Left renal cortex interstitium (tissue), 4 donors: ENCODE data around the gene AP5Z1. TPM values are rescaled to one million over a fixed set of nuclear protein-coding genes. Genes with fewer than 3 reads are reported as not detected.
A peak's percentile ranks its signal among the peaks of the same experiment; 100 is the strongest.
"Not testable (repeated sequence)": the region's sequence is repeated elsewhere in the genome, so short reads cannot be mapped to it uniquely, and the experiment has no call there.

ENCODE experiments used
- DNase-seq, 4 donors: peaks; one replicate each; pipeline ENCODE4 v3.0.0-alpha.2; 2013; ENCODE audit warnings: low read depth in 4 of 4, low spot score in 2 of 4, missing footprints in 1 of 4
- polyA plus RNA-seq, 4 donors: library from polyadenylated mRNA; unstranded; fragments of 120-200 nt; gene quantifications; one replicate each; pipeline ENCODE4 v1.2.1, GENCODE V29; 2013; ENCODE audit not compliant: insufficient read length in 4 of 4

AP5Z1 gene
- polyA plus RNA-seq, 4 donors = 16.8 to 35.1 (median 27.5) TPM

DNA sequence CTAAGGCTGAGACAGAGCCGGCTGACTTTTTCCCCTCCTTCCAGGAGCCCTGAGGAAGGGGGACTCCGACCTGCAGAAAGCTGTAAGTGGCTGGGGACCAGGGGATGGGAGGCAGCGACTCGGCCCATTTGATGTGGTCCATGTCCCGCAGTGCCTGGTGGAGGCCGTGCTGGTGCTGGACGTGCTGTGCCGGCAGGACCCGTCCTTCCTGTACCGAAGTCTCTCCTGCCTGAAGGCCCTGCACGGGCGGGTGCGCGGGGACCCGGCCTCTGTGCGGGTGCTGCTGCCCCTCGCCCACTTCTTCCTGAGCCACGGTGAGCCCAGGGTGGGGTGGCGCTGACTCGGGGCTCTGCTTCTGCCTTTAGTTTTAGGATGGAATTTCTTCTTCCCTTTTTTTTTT, 9.9 kb downstream of the AP5Z1 start:
- DNase-seq = no peak

DNA sequence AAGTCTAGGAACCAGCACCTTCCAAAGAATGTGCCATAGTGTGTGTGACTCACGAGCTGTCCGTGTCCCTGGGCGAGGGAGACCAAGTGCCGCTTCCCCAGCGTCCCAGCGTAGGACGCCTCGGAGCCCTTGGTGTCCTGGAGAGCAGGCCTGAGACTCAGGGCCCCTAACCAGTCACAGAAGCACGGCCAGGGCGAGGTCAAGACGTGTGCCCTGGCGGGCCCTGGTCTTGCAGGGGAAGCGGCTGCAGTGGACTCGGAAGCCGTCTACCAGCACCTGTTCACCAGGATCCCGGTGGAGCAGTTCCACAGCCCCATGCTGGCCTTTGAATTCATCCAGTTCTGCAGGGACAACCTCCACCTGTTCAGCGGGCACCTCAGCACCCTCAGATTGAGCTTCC, 10.6 kb downstream of the AP5Z1 start:
- DNase-seq = no peak

DNA sequence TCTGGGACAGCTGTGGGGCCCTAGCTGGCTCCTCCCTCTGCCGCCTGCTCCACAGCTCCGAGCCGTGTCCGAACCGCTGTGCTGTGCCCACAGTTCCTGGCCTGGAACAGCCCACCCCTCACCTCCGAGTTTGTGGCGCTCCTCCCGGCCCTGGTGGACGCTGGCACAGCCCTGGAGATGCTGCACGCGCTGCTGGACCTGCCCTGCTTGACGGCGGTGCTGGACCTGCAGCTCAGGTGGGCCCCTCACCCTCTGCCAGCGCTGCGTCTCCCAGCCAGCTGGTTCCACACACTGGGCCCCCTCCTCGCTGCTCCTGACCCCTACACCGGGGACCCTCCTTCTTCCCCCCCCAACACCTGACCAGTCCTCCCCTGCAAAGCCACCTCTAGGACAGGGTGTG, 12.1 kb downstream of the AP5Z1 start:
- DNase-seq = no peak

DNA sequence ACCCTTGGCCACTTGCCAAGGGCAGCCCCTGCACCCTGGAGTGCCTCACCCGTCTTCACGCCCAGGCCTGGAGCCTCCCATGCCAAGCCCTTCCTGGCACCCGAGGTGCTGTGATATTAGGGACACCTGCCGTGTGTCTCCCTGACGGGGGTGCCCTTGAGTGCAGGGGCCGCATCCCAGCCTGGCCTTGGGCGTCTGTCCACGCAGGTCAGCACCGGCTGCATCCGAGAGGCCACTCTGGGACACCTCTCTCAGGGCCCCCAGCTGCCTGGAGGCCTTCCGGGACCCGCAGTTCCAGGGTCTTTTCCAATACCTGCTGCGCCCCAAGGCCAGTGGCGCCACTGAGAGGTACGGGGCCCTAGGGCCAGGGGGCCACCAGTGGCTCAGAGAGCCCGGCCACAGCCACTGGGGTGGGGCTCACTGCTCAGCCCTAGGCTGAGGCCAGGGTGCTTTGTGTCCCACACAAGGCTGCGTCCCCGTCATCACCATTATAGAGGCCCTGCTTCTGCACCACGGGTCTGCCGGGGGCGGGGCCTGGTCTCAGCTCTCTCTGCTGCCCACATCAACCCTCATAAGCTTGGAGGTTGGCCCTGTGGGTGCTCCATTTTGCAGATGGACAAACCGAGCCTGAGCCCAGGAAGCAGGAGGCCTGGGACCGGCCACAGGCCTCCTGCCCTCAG, 12.7 kb downstream of the AP5Z1 start:
- no peak for DNase-seq

DNA sequence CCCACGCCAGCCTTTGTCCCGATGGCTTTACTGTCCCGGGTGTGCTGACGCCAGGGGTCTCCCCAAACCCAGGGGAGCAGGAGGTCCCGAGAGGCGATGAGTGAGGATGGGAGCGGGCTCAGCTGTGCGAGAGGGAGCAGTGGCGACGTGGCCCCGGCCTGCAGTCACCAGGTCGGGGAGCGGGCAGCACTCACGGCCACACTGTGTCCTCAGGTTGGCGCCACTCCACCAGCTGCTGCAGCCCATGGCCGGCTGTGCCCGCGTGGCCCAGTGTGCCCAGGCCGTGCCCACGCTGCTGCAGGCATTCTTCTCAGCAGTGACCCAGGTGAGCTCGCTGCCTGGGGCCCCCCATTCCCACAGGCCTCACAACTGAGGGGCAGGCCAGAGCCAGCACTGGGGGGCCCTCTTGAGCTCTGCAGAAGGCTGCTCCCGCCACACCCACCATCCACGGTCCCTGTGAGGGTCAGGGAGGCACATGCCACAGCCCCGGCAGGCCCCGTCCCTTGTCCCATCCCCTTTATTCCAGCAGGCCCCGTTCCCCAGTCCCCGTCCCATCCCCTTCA, 13.3 kb downstream of the AP5Z1 start:
- DNase-seq = no peak

DNA sequence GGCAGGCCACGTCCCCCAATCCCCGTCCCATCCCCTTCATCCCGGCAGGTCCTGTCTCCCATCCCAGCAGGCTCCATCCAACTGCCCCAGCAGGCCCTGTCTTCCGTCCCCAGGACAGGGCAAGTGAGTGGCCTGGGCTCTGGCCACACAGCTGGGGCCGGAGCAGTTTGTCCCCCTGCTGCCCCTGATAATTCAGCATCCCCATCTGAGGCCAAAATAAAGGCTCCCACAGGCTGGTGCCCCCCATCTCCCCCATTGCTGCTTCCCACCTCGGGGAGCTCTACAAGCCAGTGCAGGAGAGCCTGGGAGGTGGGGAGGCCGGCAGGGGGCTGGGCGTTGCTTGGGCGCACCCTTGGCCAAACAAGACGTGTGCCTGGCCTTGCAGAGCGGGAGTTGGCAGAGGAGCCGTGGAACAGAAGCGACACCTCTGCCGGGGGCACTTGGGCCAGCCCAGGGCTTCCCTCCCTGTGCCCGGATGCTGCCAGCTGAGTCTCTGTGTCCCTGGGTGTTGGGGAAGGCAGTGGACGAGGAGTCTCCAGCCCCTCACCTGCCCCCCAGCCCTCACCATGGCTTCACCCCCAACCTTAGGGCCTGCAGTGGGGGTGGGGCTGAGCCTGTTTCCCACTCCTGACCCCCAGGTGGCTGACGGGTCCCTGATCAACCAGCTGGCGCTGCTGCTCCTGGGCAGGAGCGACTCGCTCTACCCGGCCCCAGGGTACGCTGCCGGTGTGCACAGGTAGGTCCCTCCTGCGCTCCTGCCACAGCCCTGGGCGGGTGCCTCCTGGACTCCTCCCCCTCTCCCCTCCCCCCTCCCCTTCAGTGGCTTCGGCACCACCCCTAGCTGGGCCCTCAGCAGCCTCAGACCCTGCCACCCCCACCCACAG, 14.0 kb downstream of the AP5Z1 start:
- DNase-seq = no peak

DNA sequence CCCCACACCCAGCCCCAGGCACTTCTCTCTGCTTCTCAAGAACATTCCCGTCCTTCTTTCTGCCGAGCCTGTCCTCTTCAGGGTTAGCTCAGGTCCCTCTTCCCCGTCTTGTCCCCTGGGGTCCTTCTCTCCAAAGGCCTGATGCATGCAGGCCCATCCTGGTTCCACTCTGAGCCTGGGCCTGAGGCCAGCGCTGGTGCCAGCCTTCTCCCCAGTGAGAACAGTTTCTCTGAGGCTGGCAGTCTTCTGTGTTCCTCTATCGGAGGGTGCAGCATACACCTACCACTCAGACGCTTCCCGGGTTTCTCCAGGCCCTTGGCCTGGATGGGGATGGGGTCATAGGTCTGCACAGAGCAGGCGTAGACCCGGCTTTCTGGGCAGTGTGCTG, 14.6 kb downstream of the AP5Z1 start:
- no peak for DNase-seq

DNA sequence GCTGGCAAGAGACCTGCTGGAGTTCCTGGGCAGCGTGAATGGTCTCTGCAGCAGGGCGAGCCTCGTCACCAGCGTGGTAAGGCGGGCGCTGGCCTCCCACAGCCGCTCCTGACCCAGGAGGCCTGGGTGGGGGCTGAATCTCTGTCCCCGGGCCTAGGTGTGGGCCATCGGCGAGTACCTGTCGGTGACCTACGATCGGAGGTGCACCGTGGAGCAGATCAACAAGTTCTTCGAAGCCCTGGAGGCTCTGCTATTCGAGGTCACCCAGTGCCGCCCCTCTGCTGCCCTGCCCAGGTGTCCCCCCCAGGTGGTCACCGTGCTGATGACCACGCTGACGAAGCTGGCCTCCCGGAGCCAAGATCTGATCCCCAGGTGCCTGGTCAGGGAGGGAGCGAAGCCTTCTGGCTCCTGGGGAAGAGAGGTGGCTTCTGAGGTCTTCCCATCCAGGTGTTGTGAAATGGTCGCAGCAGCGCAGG, 15.1 kb downstream of the AP5Z1 start:
- no peak for DNase-seq

DNA sequence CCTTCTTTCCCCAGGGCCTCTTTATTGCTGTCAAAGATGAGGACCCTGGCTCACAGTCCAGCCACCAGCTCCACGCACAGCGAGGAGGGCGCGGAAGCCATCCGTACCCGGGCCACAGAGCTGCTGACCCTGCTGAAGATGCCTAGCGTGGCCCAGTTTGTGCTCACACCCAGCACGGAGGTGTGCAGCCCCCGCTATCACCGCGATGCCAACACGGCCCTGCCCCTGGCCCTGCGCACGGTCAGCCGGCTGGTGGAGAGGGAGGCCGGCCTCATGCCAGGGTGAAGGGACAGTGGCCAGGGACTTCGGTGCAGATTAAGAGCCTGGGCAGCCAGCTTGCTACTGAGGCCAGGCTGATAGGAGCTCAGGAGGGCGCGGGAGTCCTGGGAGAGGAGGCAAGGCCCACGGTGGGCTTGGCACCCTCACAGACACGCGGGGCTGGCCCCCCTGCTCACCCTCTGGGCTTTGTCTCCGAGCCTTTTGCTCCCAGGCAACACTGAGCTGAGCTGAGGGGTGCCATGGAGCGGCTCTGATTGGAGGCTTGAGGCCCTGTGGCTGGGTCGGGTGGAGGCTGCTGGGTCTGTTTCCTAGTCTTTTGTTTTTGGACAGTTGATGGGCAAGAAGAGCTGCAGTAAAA, 15.8 kb downstream of the AP5Z1 start:
- no peak for DNase-seq

DNA sequence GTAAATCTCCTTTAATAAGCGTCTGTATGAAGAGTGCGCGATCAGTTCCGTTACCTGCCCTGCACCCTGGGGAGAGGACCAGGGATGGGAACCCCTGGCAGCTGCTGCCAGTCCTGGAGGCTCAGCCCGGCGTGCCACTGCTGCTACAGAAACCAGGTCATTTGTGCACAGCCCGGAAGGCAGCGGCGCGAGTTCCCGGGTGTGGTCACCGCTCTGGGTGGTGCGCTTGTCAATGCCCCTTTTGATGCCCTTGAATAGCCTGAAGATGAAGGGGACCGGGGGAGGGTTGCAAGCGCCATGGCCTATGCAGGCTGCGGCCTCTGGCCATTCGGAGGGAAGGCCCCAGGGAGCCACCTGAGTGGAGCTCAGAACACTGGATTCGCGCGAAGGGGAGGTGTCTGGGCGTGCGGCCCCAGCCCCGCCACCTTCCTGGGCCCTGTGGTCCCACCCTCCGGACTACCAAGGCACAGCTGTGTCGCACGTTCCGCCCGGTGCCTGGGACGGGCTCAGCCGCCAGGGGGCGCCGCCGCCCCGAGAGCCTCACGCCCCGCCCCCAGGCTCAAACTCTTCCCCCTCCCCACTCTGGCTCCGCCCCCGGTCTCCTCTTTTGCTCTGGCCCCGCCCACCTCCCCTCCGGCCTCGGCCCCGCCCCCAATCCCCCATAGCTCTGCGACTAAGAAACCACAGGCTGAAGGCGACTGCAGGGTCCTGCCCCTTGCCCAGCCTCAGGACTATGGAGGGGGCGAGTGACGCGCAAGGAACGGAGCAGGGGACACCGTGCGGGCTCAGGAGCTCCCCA, 16.5 kb downstream of the AP5Z1 start:
- DNase-seq = peak in 3 of 4 donors; percentile 41 to 65 (median 41)

DNA sequence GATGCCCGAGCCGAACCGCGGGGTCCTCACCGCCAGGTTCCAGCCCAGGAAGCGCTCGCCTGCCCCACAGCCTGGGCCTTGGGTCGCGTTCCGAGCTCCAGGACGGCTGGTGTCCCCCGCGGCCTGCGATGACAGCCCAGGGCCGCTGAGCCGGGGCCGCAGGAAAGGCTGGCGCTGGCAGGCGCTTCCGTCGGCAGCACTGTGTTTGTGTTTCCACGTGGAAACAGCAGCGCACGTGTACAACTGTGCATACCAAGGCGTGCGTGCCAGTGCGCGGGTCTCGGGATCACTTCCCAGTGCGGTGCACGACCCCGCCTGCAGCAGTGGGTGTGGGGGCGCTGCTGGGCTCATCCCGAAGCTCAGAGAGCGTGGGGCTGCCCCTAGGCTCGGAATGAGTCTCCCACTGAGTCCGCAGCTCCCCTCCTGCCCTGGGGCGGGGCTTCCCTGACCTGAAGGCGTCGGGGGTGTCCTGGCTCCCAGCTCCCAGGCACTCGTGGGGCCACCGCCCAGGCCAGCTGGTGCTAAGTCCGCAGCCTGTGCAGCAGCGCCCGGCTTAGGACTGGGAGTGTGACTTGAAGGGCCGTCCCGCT, 17.2 kb downstream of the AP5Z1 start:
- DNase-seq = no peak

DNA sequence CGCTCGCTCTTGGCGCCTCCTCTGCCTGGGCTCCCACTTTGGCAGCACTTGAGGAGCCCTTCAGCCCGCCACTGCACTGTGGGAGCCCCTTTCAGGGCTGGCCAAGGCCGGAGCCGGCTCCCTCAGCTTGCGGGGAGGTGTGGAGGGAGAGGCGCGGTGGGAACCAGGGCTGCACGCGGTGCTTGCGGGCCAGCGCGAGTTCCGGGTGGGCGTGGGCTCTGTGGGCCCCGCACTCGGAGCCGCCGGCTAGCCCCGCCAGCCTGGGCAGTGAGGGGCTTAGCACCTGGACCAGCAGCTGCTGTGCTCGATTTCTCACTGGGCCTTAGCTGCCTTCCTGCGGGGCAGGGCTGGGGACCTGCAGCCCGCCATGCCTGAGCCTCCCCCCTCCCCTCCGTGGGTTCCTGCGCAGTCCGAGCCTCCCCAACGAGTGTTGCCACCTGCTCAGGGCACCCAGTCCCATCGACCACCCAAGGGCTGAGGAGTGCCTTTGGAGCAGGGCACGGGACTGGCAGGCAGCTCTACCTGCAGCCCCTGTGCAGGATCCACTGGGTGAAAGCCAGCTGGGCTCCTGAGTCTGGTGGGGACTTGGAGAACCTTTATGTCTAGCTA, 18.1 kb downstream of the AP5Z1 start:
- not testable (repeated sequence) for DNase-seq

DNA sequence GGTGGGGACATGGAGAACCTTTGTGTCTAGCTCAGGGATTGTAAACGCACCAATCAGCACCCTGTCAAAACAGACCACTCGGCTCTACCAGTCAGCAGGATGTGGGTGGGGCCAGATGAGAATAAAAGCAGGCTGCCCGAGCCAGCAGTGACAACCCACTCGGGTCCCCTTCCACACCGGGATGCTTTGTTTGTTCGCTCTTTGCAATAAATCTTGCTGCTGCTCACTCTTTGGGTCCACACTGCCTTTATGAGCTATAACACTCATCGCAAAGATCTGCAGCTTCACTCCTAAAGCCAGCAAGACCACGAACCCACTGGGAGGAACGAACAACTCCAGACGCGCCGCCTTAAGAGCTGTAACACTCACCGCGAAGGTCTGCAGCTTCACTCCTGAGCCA, 18.7 kb downstream of the AP5Z1 start:
- not testable (repeated sequence) for DNase-seq

DNA sequence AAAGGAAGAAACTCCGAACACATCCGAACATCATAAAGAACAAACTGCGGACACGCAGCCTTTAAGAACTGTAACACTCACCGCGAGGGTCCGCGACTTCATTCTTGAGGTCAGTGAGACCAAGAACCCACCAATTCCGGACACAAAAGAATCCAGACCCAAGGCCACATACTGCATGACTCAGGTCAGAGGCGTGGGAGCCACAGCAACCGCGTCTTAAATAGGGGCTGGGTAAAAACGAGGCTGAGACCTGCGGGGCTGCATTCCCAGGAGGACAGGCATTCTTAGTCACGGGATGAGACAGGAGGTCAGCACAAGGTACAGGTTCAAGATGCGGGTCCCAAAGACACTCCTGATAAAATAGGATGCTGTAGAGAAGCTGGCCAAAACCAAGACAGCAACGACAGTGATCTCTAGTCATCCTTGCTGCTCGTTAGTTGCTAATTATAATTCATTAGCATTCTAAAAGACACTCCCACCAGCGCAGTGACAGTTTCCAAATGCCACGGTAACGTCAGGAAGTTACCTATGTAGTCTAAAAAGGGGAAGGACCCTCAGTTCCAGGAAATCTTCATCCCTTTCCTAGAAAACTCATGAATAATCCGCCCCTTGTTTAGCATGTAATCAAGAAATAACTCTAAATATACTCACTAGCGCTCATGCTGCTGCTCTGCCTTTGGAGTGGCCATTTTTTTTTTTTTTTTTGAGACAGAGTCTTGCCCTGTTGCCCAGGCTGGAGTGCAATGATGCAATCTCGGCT, 19.3 kb downstream of the AP5Z1 start:
- DNase-seq = no peak

DNA sequence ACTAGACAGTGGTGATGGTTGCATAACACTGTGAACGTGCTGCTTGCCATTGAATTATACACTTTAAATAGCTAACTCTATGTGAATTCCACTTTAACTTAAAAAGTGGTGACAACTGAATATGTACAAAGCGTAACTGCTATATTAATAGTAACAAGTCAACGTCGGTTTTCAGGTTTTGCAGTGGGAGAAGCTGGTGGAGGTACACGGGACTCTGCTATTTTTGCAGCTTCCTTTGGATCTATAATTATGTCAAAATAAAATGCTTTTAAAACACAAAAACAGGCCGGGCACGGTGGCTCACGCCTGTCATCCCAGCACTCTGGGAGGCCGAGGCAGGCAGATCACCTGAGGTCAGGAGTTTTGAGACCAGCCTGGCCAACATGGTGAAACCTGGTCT, 21.0 kb downstream of the AP5Z1 start:
- DNase-seq = no peak

DNA sequence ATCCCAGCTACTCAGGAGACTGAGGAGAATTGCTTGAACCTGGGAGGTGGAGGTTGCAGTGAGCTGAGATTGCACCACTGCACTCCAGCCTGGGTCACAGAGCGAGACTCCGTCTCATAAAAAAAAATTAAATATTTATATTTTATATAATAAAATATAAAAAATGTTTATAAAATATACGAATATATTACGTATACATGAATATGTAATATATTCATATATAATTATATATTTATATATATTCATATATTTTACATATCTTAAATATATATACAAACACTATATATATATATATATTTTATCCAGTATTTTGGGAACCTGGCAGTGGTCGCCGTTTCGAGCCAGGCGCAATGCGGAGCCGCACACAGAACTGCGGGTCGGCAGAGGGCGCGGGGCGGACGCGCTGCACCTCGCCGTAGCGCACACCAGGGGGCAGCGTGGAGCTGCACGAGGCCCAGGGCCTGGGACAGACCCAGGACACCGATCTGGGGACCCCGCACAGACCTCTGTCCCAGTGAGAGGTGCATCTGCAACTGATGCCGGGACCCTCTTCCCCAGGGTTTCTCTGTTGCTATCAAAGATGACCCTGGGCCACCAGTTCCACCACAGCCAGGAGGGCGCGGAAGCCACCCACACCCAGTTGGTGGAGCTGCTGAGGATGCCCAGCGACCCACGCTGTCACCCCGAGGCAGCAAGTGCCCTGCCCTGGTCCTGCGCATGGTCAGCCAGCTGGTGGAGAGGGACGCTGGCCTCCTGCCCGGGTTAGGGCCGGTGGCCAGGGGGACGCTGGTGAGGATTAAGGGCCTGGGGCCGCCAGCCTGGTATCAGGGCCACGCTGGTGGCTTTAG, 22.7 kb downstream of the AP5Z1 start:
- DNase-seq = no peak

DNA sequence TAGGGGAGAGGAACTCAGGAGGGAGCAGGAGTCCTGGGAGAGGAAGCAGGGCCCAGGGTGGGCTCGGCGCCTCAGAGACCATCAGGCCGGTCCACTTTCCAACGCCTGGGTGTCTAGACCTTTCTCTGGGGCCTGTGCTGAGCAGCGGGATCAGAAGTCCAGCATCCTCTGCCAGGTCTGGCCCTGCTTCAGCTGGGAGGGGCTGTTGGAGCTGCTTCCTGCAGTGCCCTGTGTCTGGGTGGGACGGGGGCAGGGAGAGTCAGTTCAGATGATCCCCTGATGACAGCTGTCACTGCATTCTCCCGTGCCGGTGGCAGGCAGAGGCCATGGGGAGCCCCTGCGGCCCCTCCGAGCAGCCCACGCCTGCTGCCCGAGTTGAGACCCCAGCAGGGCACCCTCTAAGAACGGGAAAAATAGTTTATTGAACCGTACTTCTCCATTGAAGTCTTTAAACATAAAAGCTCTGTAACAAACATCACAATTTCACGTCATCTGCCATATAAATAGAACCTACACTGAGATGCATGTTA, 23.3 kb downstream of the AP5Z1 start:
- DNase-seq = no peak
